Limb (tissue), 2 donors: ENCODE data around the gene CAMTA1.

ENCODE experiments used
- DNase-seq, 2 donors: peaks; one replicate each; pipeline ENCODE4 v3.0.0-alpha.2; 2016; ENCODE audit errors: extremely low spot score in 2 of 2

CAMTA1 gene

DNA sequence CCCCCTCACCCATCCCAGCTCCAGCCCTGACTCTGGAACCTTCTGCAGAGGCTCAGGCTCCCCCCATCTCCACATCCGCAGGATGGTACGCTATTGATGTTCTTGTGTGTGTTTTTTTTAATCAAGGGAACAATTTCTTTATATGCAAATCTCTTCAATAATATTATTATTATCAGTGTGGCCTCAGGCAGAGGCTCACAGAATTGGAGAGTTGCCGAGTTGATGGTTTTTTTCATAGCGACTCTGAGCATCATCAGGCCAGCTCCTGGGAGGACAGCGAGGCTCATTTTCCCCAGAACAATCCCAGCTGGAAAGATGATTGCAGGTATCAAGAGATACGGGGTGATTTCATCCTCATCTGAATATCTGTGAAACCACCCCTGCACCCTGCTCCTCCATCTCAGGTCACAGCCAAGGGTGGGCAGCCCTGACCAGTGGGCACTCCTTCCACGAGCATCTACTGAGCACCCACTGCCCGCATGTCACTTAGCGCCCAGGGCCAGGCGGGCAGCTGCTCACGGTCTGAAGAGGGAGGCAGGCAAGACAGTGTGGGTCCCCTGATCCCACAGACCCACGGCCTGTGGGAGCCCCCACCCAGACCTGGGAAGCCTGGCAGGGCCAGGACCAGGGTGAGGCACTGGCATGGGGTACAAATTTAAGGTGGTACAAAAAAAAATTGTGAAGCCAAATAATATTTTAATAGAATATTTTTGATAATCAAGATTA is 740.2 kb downstream of the CAMTA1 start:
- no peak for DNase-seq

GRCh38 chr1:7526196-7526866 is 741.1 kb downstream of the CAMTA1 start:
- DNase-seq, result no peak

- DNase-seq, result no peak
These were observed 741.8 kb downstream of the CAMTA1 start for GRCh38 chr1:7526867-7527732.

GRCh38 chr1:7527733-7528045 is 742.4 kb downstream of the CAMTA1 start:
- DNase-seq, result no peak

DNA sequence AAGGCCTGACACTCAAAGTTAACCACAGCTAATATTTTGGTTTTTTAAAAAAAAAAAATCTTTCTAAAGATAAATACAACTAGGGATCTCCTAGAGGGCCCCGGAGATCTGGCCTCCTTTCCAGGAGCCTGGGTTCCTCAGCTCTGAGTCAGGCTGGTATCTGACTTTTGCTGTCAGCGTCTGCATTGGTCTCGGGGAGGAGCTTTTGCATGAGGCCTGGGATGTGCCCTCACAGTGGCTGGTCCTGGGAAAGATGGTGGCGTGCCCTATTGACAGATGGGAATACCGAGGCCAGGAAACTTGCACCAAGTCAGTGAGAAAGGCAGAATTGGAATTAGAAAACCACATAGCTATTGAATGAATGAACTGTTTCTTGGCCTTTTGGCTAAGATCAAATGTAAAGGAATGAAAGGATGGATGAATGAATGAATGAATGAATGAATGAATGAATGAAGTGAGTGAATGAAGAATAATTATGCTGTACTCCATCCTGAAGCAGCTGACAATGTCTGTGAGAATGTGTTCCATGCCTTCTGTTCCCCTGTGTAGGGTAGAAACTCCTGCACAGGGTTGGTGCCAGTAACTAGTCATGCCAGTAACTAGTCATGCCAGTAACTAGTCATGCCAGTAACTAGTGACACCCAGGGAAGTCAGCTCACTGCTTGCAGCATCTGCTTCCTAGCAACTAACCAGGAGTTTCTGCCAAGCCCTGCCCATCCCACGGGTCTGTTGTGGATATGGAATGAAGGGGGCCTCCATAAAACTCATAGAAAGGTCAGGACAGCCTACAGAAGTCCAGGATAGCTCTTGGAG is 743.3 kb downstream of the CAMTA1 start:
- DNase-seq, result no peak

- no peak for DNase-seq
These were observed 744.7 kb downstream of the CAMTA1 start for GRCh38 chr1:7529917-7530316.

DNA sequence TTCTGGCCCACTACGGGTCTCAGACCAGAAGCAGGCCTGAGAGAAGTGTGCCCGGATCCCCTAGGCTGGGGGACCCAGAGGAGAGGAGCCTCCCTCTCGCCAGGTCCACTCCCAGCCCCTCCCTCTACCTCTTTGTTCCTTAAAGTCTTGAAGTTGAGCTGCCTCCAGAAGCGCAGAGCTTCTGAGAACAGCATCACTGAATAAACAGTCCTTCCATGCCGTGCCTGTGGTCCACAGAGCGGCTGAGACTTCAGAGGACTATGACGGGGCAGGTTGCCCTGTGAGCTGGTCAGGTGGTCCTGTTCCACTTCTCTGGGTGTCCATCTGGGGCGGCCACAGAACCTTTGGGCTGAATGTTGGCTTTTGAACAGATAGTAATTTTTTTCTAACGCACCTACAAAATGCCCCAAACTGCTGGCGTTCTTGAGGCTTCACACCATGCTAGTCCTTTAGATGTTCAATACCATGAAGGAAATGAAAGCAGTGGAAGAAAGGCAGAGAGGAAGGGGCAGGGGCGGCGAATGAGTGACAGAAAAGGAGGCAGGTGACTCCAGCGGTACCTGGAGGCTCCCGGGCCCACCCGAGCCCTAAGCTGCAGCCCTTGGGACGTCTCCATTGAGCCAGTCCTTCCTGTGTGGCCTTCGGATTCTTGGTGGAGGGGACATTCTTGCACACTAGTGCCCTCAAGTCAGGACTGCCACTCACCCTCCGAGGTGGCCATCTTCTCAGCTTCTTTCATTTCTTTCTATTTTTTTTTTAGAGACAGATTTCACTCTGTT is 746.5 kb downstream of the CAMTA1 start:
- DNase-seq, result no peak

- no peak for DNase-seq
These were observed 747.8 kb downstream of the CAMTA1 start for GRCh38 chr1:7533006-7533405.

DNA sequence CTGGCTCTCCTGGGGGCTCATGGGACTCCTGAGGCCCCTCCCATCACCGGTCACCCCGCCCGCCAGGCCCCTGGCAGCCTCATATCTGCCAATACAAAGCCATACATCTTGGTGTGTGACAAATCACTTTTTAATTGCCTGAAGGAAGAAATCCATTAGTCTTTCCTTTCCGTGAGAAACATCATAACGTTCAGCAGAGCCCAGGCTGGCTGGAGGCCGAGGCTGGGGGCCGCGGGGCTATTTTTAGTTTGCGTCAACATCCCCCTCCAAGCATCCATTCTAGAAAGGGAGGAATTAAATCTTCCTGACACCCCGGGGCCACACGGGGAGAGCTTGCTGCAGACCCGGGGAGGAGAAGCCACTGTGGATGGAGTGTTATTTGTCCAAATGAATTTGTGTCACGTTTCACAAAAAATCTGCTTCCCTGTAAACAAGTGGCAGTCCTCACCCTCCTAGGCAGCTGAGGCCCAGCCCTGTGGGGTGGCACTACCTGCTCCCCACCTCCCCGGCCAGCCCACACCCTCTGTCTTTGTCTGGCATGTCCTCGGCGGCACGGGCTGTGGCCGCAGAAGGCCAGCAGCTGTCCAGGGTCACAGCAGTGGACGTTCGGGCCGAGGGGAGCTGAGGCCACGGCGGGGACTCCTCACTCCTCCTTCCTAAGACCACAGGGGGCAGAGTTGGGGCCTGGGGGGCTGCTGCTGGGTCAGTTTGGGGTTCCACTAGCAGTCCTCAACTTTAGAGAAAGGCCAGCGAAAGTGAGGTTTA is 749.0 kb downstream of the CAMTA1 start:
- peak in 1 of 2 donors; percentile 73 for DNase-seq

- no peak for DNase-seq
These were observed 749.8 kb downstream of the CAMTA1 start for GRCh38 chr1:7535016-7535415.

DNA sequence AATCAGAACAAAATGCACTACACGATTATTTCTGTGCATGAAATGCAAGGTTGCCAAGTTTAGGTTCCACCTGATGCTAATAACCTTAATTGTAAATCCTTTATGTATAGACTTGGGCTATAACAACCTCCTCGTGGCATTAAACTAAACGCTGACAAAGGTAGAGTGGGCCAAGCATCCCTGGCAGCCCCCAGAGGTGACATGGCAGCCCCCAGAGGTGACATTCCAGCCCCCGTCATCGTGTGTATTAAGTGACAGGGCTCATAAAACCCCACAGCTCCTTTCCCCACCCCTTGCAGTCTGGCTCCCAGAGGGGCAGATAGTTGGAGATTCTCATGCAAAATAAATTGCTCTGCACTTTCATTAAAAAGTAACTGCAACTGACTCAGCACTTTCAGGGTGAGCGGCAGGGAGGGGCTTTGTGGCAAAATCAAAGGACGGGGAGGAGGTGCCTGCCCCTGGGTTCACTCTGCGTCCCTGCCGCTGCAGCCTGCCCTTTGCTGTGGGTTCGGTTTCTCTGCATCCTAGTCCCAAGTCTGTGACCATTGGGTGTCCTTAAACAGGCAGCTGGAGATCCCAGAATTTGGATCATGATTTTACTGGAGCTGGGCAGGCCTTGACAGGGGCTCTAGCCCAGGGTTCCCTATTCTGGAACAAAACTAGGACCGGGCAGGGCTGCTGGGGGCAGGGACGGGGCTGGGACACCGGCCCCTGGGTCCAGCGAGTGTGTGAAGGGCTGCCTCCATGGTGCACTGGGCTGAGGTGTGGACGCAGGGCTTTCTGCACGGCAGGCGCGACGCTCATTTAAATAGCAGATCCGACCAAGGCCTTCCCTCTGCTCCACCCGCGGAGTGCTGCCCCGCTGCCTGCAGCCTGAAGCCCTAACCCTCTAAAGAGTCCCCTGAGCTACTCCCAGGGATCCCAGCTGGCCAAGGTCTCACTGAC is 751.0 kb downstream of the CAMTA1 start:
- DNase-seq, result no peak

DNA sequence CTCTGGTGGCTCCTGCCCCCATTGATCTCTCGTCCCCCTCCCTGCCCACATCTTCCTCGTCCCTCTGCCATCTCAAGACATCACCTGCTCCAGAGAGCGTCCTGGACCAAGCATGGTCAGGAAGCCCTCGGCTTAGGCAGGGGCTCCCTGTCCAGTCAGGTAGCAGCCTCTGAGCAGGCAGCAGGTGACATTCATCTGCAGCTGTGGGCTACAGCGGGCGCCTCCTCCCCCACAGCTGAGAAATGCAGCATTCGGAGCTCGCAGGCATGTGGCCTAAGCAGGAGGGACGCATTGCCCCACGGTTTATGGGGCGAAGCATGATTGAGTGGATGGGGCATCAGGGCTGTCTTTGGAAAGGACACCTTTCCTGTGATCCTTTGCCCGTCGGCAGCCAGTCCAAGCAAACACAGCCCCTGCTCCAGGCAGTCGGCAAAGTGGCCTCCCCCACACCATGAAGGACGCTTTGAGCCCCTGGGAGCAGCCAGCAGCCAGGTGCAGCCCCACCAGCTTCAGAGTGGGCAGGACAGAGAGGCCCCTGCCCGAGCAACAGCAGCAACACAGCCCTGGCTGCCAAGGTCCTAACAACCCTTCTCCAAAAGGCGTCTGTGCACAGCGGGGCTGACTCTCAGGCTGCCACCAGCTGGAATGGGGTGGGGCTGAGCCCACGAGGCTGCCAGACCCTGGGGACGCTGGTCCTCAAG is 751.8 kb downstream of the CAMTA1 start:
- DNase-seq, result no peak

DNA sequence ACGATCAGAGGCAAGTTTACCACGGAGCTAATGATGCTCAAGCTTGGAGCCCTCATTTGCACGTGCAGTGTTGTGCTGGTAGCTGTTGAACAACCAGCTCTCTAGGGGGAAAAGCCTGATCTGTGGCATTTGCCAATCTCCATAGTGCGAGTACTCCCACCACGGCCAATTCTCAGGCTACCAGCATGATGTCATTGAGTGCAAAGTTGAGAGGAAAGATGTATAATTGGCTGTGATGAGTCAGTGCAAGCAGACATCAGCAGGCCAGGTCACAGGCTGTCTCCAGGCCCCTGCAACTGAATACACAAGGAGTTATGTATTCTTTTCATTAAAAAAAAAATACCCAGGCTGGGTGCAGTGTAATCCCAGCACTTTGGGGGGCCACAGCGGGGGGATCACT is 752.8 kb downstream of the CAMTA1 start:
- DNase-seq, result no peak

DNA sequence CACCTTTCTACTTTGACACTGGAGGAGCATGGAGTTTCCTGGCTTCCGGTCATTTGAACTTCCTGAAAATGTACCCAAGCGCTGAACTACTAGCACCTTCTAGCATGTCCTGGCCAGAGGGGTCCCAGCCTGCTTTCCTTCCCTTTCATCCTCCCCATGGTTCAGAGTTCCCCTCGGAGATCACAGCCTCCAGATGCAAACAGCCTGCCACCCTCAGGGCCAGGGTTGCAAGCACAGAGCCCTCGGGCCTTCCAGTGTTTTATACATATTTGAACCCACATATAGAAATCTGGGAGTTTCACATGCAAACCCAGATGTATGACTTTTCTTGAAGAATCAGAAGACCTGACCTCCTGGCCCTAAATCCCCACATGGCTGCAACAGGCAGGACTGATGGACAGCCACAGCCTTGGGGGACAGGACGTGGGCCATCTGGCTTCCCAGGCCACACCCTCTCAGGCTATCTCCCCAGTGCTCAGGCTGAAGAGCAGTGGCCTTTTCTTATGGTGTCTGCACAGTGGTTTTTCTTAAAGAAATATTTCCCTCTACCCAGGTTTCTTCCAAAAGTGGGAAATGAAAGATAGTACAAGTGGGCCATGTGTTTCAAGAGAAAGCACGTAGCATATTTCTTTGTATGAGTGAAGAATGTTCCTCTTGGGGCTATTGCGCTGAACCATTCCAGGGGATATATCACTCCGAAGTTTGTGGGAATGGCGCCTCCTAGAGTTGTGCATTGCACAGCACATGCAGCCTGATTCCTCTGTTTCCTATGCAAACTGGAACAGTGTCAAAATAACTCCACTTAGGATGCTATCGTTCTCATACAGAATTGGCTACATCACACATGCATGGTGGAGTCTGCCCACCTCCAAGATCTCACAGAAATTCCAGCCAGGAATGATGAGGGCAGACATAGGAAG is 753.9 kb downstream of the CAMTA1 start:
- no peak for DNase-seq

DNA sequence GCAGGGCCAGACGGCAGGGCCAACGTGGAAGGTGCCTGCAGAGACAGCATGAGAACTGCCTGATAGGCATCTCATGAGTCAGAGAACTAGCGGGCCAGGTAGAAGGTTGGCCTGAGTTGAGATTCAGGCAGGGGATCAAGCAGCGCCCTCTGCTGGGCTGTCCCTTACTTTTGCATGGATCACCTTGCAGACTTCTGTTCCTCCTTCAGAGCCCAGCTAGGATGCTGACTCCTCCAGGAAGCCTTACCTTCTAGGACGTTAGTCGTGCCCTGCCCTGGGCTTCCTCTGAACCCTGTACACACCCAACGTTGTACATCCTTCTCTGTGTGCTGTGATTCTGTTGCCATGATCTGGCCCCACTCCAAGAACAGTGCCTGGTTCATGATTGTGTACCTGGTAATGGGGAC is 754.5 kb downstream of the CAMTA1 start:
- DNase-seq, result no peak

GRCh38 chr1:7540816-7541215 is 755.6 kb downstream of the CAMTA1 start:
- no peak for DNase-seq

GRCh38 chr1:7541629-7542028 is 756.4 kb downstream of the CAMTA1 start:
- DNase-seq, result no peak
